ENCODE measurements around the gene PVR.
"Not testable (repeated sequence)": the region's sequence is repeated elsewhere in the genome, so short reads cannot be mapped to it uniquely, and the experiment has no call there.

The PVR gene

DNA sequence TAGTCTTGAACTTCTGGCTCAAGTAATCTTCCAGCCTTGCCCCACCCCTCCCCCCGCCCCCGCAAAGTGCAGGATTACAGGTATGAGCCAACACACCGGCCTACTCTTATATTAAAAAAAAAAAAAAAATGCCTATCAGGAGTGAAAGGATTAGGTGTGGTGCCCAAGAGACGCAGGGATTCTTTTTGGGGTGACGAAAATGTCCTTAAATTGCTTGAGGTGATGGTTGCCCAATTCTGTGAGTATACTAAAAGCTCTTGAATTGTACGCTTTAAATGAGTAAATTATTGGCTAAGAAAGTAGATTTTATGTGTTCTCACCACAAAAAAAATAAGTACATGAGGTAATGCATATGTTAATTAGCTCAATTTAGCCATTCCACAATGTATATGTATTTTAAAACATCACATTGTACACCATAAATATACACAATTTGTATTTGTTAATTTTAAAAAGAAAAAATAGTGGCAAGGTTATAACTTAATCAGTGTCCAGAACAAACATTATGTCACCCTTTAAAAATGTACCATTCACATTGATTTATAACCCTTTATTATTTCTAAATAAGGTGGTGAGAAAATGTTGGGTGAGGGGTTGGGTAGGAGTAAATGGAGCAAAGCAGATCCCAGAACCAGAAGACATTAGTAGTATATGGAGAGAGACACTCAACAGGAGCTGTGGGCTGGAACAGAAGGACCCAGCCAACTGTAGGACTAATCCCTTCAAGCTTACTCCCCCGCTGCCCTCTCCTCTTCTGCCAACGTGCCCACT lies 26.4 kb upstream of the PVR start:
- DNase-seq = no peak

DNA sequence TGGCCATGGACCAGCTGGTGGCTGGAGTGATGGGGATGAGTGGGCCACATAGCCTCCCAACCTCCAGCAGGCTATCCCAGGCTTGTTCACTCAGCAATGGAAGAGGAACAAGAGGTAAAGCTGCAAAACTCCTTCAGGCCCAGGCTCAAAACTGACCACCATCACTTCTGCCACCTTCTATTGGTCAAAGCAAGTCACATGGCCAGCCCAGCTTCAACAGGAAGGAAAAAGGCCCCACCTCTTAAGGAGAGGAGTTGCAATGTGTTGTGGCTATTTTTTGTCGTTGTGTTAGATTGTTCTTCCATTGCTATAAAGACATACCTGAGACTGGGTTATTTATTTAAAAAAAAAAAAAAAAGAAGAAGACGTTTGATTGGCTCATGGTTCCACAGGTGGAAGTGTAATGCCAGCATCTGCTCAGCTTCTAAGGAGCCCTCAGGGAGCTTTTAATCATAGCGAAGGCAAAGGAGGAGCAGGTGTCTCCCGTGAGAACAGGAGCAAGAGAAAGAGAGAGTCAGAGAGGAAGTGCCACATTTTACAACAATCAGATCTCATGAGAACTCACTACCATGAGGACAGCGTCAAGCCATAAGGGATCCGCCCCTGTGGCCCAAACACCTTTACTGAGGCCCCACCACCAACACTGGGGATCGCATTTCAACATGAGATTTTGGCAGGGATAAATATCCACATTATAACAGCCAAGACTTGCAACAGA lies 24.9 kb upstream of the PVR start:
- no peak for DNase-seq

DNA sequence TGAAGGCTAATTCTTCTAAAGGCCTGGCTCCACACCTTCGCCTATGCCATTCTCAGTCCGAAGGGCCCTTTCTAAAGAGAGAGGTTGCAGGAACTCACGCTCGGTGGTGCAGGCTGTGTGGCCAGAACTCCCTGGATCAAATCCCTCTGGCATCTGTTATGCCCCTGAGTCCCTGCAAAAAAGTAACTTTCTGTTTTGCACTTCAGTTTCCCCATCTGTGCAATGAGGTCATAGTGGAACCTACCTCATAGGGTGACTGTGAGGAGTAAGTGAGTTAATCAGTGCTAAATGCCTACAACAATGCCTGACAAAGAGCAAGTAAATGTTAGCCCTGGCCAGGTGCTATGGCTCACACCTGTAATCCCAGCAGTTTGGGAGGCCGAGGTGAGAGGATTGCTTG lies 23.0 kb upstream of the PVR start:
- DNase-seq = no peak

DNA sequence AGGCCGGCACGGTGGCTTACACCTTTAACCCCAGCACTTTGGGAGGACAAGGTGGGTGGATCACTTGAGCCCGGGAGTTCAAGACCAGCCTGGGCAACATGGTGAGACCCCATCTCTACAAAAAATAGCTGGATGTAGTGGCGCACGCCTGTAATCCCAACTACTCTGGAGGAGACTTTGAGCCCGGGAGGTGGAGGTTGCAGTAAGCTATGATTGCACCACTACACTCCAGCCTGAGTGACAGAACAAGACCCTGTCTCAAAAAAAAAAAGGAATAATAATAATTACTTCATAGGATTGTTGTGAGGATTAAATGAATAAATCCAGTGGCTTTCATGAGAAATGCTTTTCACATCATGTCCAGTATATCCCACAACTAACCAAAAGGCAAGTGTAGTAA lies 22.3 kb upstream of the PVR start:
- DNase-seq = no peak

DNA sequence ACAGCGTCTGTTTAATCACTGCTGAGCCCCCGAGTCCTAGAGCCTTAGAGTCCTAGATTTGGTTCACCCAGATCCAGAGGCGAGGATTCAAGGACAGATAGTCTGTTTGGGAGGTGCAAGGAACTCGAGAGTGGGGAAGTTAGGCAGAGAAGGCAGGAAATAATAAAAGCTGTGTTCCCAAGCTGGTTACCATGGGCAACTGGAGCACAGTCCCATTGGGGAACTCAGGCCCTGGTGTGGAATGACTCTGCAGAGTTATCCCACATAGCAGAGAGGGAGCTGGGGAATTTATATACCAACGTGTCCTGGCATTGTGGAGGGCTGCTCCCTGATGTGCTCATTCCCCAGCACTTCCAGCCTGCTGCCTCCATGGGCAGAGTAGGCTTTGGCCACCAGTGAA lies 20.6 kb upstream of the PVR start:
- DNase-seq = no peak

DNA sequence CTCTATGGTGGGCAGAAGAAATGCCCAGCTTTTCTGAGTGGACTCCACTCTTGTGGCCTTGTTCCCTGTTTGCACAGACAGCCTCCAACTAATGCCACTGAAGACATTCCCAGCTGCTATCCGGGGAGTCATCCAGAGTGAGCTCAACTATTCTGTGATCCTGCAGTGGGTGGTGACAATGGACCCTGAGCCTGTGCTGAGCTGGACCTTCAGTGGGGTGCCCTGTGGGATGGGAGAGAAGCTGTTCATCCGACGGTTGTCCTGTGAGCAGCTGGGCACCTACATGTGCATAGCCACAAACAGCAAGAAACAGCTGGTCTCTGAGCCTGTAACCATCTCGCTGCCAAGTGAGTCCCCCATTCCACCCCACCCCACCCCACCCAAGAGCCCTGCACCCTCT lies 20.1 kb upstream of the PVR start:
- DNase-seq = no peak

DNA sequence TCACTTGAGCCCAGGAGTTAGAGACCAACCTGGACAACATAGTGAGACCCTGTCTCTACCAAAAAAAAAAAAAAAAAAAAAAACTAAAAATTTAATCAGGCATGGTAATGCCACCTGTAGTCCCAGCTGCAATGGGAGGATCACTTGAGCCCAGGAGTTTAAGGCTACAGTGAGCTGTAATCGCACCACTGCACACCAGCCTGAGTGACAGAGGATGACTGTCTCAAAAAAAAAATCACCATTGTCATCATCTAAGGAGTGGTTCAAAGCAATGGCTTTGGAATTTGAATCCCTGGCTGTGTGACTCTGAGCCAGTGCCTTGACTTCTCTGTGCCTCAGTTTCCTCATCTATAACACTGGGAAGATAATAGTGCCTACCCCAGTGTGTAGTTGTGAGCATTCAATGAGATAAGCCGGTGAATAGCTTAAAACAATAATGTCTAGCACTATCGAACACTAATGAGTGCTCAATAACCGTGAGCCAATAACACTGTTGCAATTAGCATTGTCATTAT lies 18.8 kb upstream of the PVR start:
- no peak for DNase-seq

DNA sequence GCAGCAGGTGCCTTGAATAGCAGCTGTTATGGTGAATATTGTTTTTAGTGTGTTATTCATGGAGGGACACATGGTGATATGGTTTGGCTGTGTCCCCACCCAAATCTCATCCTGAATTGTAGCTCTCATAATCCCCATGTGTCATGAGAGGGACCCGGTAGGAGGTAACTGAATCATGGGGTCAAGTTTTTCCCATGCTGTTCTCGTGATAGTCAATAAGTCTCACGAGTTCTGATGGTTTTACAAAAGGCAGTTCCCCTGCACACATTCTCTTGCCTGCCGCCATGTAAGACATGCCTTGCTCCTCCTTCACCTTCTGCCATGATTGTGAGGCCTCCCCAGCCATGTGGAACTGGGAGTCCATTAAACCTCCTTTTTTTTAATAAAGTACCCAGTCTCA lies 18.1 kb upstream of the PVR start:
- not testable (repeated sequence) for DNase-seq

DNA sequence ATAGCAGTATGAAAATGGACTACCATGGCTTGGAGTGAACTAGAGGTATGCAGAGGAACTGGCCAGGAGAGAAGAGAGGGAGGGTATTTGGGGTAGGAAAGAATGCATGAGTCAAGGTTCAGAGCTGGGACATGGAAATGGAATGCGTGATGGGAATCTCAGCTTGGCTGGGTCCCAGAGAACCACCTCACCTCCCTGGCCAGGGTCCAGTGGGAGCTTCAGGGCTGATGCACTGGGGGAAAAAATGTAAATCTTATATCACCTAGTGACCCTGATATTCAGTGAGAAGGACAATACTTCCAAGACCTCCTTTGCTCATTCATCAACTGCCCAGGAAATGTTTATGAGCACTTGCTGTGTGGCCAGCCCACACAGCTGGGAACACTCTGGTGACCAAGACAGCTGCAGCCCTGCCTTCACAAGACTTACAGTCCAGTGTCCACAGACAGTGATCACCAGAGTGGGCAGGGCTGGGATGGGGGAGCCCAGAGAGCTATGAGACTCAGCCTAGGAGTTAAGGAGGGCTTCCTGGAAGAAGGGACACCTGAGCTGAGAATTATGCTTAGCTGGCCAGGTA lies 17.6 kb upstream of the PVR start:
- no peak for DNase-seq

DNA sequence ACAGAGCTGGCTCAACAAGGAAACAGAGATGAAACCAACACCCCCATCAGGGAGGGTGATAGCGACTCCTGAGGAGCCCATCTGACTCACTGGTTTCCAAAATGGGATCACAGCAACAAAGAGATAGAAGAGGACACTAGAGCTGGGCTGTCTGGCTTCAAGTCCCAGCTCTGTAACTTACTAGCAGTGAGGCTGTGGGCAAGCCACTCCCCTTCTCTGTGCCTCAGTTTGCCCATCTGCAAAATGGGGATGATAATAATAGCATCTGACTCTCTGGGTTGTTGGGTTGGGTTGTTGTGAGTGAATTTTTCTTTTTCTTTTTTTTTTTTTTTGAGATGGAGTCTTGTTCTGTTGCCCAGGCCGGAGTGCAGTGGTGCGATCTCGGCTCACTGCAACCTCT lies 16.1 kb upstream of the PVR start:
- no peak for DNase-seq

DNA sequence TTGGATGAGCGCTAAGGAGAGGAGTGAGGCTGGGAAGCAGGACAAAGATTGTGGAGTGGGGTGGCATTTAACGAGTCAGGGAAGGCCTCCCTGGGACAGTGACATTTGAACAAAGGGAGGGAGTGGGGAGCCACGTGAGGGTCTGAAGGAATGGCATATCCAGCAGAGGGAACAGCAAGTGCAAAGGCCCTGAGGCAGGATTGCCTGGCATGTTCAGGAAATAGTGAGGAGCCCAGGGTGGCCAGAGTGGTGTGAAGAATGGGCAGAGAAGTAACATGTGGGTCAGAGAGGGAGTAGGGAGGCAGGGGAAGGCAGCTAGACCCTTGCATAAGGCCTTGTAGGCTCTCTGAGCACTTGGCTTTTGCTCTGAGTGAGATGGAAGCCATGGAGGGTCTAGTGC lies 14.9 kb upstream of the PVR start:
- DNase-seq = no peak

DNA sequence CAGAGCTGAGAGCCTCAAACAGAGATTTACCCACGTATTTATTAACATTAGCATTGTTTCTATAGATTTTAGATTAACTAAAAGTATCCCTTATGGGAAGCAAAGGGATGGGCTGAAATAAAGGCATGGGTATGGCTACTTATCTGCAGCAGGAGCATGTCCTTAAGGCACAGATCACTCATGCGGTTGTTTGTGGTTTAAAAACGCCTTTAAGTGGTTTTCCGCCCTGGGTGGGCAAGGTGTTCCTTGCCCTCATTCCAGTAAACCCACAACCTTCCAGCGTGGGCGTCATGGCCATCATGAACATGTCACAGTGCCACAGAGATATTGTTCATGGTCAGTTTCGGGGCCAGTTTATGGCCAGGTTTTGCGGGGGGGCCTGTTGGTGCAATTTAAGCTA lies 12.1 kb upstream of the PVR start:
- DNase-seq = not testable (repeated sequence)

DNA sequence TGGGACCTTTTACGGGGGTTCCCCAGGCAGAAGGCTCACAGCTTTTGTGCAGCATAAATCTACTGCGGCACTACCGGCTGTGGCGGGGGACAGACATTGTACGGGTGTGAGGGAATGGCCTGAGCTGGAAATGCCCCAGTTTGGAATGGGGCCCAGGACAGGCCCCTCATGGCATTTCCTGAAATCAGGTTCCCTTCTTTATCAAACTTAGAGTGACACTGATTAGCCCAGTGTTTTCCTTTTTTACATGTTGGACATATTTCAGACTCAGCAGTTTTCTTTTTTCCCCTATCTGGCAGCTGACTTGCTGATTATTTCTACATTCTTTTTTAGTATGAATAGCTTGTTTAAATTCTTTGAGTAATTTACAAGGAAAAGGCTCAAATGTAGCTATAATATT lies 9.7 kb upstream of the PVR start:
- DNase-seq = not testable (repeated sequence)

DNA sequence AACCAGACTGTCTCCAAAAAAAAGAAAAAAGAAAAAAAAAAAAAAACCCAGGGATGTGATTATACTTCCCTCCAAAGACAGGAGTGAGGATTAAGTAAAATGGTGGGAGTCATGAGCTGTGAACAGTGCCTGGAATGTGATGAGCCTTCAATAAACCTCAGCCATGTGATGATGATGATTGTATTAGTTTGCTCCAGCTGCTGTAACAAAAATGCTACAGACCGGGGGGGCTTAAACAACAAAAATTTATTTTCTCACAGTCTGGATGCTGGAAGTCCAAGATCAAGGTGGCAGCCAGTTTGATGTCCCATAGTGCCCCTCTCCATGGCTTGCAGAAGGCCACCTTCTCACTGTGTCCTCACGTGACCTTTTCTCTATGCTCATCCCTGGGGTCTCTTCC lies 8.9 kb upstream of the PVR start:
- no peak for DNase-seq

DNA sequence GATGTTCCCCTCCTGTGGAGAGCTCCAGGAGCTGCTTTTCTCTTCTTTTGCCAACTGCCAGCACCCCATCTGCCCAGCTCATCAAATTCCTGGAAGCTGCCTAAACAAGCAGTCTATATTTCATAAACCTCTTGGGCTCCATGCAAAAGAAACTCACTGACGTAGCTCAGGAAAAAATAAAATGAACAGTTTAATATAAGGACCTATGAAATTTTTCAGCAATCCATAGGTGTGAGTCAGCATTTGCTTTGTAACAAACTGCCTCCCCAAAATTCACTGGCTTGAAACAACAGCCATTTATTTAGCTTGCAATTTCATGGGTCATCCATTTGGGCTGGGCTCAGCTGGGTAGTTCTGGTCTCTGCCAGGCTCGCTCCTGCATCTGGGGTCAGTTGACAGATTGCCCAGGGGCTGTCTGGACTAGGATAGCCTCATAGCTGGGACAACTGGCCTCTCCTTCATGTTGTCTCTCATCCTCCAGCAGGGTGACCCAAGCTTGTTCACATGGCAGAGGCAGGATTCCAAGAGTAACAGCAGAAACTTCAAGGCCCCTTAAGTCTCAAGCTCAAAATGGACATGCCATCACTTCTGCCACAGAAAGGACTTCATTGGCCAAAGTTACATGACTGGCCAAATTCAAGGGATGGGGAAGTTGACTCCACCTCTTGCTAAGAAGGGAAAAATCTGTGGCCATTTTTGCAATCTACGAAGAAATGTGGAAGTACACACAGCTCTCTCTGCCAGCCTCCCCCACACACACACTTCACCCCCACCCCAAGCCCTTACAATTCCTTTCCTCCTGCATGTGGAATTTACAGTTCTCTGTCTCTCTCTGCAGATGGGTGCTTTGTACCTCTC lies 7.9 kb upstream of the PVR start:
- DNase-seq = no peak

DNA sequence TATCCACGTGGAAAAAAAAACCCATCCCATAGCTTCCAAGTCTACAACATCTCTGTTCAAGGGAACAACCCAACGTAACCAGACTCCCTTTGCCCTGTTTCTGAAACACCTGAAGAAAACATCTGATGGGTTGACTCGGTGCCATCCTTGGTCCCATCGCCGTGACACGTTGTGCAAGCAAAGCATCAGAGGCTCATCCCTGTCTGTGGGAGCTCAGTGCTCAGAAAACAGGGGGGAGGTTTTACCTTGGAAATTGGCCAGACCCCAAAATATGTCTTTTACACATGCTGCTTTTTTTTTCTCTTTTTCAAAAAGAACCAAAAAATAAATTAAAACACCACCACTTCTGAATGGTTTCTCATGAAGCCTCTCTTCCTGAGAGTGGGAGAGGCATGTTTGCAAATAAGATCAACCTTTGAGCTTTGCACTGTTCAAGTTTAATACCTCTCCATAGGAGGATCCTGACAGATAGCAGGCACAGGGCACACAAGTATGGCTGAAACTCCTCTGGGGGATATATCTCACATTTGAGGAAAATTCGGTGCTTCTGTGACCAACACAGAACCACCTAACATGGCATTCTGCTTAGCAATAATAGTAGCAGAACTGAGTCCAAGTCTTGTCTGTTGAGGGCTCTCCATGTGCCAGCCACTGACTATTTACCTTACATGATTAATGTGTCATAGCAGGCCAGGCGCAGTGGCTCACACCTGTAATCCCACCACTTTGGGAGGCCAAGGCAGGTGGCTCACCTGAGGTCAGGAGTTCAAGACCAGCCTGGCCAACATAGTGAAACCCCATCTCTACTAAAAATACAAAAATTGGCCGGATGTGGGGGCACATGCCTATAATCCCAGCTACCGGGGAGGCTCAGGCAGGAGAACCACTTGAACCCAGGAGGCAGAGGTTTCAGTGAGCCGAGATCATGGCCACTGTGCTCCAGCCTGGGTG lies 7.0 kb upstream of the PVR start:
- DNase-seq = no peak

DNA sequence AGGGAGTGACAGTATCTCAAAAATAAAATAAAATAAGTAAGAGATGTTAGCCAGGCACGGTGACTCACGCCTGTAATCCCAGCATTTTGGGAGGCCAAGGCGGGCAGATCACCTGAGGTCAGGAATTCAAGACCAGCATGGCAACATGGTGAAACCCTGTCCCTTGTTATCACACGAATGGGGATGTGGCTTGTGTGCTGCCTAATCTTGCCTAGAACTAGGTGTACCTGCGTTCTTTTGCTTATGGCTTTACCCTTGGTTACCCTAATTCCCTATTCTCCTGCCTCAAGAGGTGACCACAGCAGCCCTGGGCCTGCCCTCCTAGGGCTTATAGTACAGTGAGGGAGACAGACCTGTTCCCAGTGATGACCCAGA lies 6.3 kb upstream of the PVR start:
- no peak for DNase-seq

DNA sequence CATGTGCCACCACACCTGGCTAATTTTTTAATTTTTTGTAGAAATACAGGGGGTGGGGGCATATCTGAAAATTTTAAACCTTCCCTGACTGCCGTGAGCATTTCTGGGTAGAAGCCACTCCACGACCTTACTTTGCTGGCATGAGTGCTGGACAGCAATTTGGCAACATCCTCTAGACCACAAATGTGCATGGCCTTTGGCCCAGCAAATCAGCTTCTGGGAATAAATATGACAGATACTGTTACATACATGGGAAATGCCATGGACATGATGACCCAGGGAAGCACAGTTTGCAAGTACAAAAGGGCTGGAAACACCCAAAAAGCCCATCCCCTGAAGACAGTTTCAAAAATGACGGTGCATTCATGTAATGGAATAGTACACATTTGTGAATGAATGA lies 3.2 kb upstream of the PVR start:
- DNase-seq = no peak

DNA sequence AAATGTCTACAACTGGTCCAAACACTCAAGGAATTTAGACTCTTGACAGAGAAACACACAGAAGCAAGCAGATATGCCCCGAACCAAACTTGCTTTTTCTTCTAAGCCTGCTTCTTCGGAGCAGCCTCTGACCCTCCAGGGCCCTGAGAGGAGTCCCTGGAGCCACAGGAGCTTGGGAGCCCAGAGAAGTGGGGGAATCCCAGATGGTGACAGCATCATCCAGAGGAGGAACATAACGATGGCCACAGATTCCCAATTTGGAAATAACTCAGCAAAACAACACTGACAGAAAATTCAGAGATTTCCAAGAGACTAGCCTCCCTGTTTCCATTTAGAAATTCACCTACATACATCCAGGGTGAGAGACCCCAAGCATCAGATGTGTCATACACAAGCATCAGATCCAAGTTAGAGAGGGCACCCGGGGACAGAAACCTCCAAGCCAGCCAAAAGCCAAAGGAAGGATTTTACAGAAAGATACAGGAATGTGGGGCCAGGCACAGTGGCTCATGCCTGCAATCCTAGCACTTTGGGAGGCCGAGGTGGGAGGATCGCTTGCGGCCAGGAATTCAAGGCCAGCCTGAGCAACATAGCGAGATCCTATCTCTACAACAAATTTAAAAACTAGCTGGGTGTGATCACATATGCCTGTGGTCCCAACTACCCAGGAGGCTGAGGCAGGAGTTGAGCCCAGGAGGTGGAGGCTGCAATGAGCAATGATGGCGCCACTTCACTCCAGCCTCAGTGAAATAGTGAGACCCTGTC lies 2.0 kb upstream of the PVR start:
- no peak for DNase-seq

DNA sequence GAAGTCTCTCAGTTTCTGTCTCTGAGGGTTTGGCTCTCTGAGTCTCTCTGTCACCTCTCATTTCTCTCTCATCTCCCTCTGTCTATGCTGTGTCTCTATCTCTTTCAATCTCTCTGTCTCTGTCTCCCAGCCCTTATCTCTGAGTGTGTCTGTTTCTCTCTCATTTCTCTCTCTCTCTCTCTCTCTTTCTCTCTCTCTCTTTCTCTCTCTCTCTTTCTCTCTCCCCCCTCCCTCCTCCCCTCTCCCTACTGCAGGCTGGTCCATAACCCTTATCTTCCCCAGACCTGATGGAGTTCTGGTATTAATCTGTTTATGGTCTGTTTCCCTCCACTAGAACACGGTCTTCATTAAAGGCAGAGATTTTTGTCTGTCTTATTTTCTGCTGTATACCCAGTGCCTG lies 1.3 kb upstream of the PVR start:
- no peak for DNase-seq
